H1 (cell line): ENCODE measurements around the gene C20orf173. TPM values are rescaled to one million over a fixed set of nuclear protein-coding genes. Genes with fewer than 3 reads are reported as not detected.

Experiments used
- CTCF ChIA-PET: fragments of 300-600 bp; sonication (Branson Sonifier 250); formaldehyde crosslinking; loops from one replicate; lab custom pipeline; 2021; ENCODE audit not compliant: partially characterized antibody; lab: Charles Lee
- POLR2A ChIA-PET: fragments of 300-600 bp; sonication (Branson Sonifier 250); formaldehyde crosslinking; loops from one replicate; lab custom pipeline; 2021; ENCODE audit warnings: inconsistent platforms; ENCODE audit not compliant: partially characterized antibody; lab: Charles Lee
- DNase-seq, 2 experiments: peaks; one replicate each; pipeline versions ENCODE4 v3.0.0 to v3.0.0-alpha.2; 2010 to 2022; ENCODE audit warnings: low spot score in 2 of 2, low read depth in 1 of 2, mixed read lengths in 1 of 2
- FAIRE-seq: peaks from 2 replicates; lab custom pipeline; 2011; peaks lifted over from hg19 to GRCh38; lab: Jason Lieb, UNC
- H2AFZ ChIP-seq: 2 replicates; pipeline ENCODE4 v1.8.1; 2012; ENCODE audit warnings: low read length, inconsistent platforms
- H2AK5ac ChIP-seq: 2 replicates; pipeline ENCODE4 v1.6.1; 2013; ENCODE audit warnings: low read depth, low read length
- H2BK120ac ChIP-seq: replicated peaks from 2 replicates; pipeline ENCODE3; 2013; ENCODE audit warnings: low read depth, low read length, inconsistent platforms
- H2BK12ac ChIP-seq: 2 replicates; pipeline ENCODE4 v1.6.1; 2013; ENCODE audit warnings: low read depth, low read length
- H2BK15ac ChIP-seq: 2 replicates; pipeline ENCODE4 v1.6.1; 2013; ENCODE audit warnings: low read length
- H2BK20ac ChIP-seq: 2 replicates; pipeline ENCODE4 v1.6.1; 2013; ENCODE audit warnings: low read length
- H2BK5ac ChIP-seq: 2 replicates; pipeline ENCODE4 v1.6.1; 2013; ENCODE audit warnings: low read depth, low read length
- H3K14ac ChIP-seq: 2 replicates; pipeline ENCODE4 v1.6.1; 2013; ENCODE audit warnings: inconsistent platforms; ENCODE audit not compliant: insufficient read length
- H3K18ac ChIP-seq: 2 replicates; pipeline ENCODE4 v1.6.1; 2013; ENCODE audit warnings: low read length; ENCODE audit errors: extremely low read depth
- H3K23ac ChIP-seq: 2 replicates; pipeline ENCODE4 v1.6.1; 2013; ENCODE audit warnings: inconsistent platforms; ENCODE audit not compliant: insufficient read length
- H3K23me2 ChIP-seq: 2 replicates; pipeline ENCODE4 v1.6.1; 2013; ENCODE audit warnings: low read depth, low read length
- H3K27ac ChIP-seq: 2 replicates; pipeline ENCODE4 v1.6.1; 2011; ENCODE audit warnings: low read depth, low read length, inconsistent platforms
- H3K27me3 ChIP-seq, 4 experiments: replicated peaks in 1 of 4; 1 replicate in 1 of 4; 2 replicates in 3 of 4; pipeline versions ENCODE4 v1.6.1 to v1.8.1; 2011 to 2013; ENCODE audit warnings: low read length in 3 of 4, mild to moderate bottlenecking in 3 of 4, inconsistent platforms in 2 of 4, mixed read lengths in 2 of 4, moderate library complexity in 1 of 4; ENCODE audit not compliant: control insufficient read depth in 3 of 4, insufficient read depth in 3 of 4; ENCODE audit errors: extremely low read depth in 1 of 4
- H3K36me3 ChIP-seq, 4 experiments: 2 replicates each; pipeline versions ENCODE4 v1.6.1 to v1.8.1; 2011 to 2013; ENCODE audit warnings: mild to moderate bottlenecking in 4 of 4, low read length in 3 of 4, moderate library complexity in 2 of 4, control low read depth in 1 of 4, inconsistent platforms in 1 of 4; ENCODE audit not compliant: insufficient read depth in 4 of 4, control insufficient read depth in 2 of 4
- H3K4ac ChIP-seq: replicated peaks from 2 replicates; pipeline ENCODE3; 2013; ENCODE audit warnings: low read length, low read depth, mixed read lengths, inconsistent platforms; ENCODE audit not compliant: insufficient read length
- H3K4me1 ChIP-seq, 4 experiments: replicated peaks in 1 of 4; 1 replicate in 1 of 4; 2 replicates in 3 of 4; pipeline versions ENCODE4 v1.6.1 to v1.8.1; 2011 to 2013; ENCODE audit warnings: low read length in 3 of 4, inconsistent platforms in 2 of 4, mixed read lengths in 1 of 4; ENCODE audit not compliant: insufficient read depth in 4 of 4, control insufficient read depth in 3 of 4
- H3K4me2 ChIP-seq, 2 experiments: 2 replicates each; pipeline versions ENCODE4 v1.6.1 to v1.8.1; 2011 to 2013; ENCODE audit warnings: low read depth in 2 of 2, low read length in 2 of 2, control low read depth in 1 of 2, inconsistent platforms in 1 of 2, mild to moderate bottlenecking in 1 of 2; ENCODE audit not compliant: insufficient read depth in 1 of 2
- H3K4me3 ChIP-seq, 4 experiments: fragments of 200-600, 300-600 bp in 1 of 4; sonication (generic), shearing (Covaris generic), sonication (Bioruptor Twin) in 1 of 4; 2 replicates each; pipeline versions ENCODE4 v1.5.1 to v1.8.1; 2011 to 2016; ENCODE audit warnings: low read length in 4 of 4, low read depth in 3 of 4, control low read depth in 2 of 4, inconsistent platforms in 2 of 4, mild to moderate bottlenecking in 2 of 4, mixed read lengths in 1 of 4, moderate library complexity in 1 of 4; ENCODE audit not compliant: insufficient read depth in 2 of 4; ENCODE audit errors: extremely low read depth in 1 of 4
- H3K56ac ChIP-seq: replicated peaks from 2 replicates; pipeline ENCODE3; 2013; ENCODE audit warnings: low read depth, mild to moderate bottlenecking, mixed read lengths, low read length, inconsistent platforms; ENCODE audit not compliant: insufficient read length
- H3K79me1 ChIP-seq: 2 replicates; pipeline ENCODE4 v1.6.1; 2013; ENCODE audit warnings: low read depth, low read length, control low read depth
- H3K79me2 ChIP-seq, 2 experiments: 2 replicates each; pipeline versions ENCODE4 v1.6.1 to v1.8.1; 2012 to 2013; ENCODE audit warnings: low read length in 2 of 2, mild to moderate bottlenecking in 2 of 2, inconsistent platforms in 1 of 2; ENCODE audit not compliant: insufficient read depth in 2 of 2, control insufficient read depth in 1 of 2
- H3K9ac ChIP-seq, 4 experiments: replicated peaks in 1 of 4; 1 replicate in 1 of 4; 2 replicates in 3 of 4; pipeline versions ENCODE4 v1.6.1 to v1.8.1; 2011 to 2013; ENCODE audit warnings: low read depth in 3 of 4, low read length in 3 of 4, control low read depth in 2 of 4, mild to moderate bottlenecking in 2 of 4, moderate library complexity in 2 of 4, inconsistent platforms in 1 of 4; ENCODE audit errors: extremely low read depth in 1 of 4
- H3K9me3 ChIP-seq, 2 experiments: 2 replicates each; pipeline versions ENCODE4 v1.6.1 to v1.8.1; 2012 to 2013; ENCODE audit warnings: mild to moderate bottlenecking in 2 of 2, moderate library complexity in 2 of 2, control low read depth in 1 of 2, inconsistent platforms in 1 of 2, low read depth in 1 of 2, low read length in 1 of 2, mixed read lengths in 1 of 2; ENCODE audit not compliant: insufficient read depth in 2 of 2
- H4K20me1 ChIP-seq, 2 experiments: replicated peaks in 1 of 2; 2 replicates each; pipeline versions ENCODE3 to v1.8.1; 2011 to 2013; ENCODE audit warnings: inconsistent platforms in 2 of 2, low read length in 2 of 2, mild to moderate bottlenecking in 1 of 2; ENCODE audit not compliant: insufficient read depth in 2 of 2, control insufficient read depth in 1 of 2
- H4K5ac ChIP-seq: 2 replicates; pipeline ENCODE4 v1.6.1; 2013; ENCODE audit warnings: low read length, low read depth, mixed read lengths, inconsistent platforms; ENCODE audit not compliant: insufficient read length
- H4K8ac ChIP-seq: 2 replicates; pipeline ENCODE4 v1.8.0; 2013; ENCODE audit warnings: mild to moderate bottlenecking, moderate library complexity, low read length, inconsistent platforms; ENCODE audit not compliant: insufficient read depth; ENCODE audit errors: extremely low read depth
- H4K91ac ChIP-seq: replicated peaks from 2 replicates; pipeline ENCODE3; 2013; ENCODE audit warnings: low read length, mixed read lengths, inconsistent platforms; ENCODE audit not compliant: insufficient read length
- BCL11A ChIP-seq, 2 experiments: IDR thresholded peaks; one replicate each; pipeline ENCODE4 v1.6.1; 2011; ENCODE audit warnings: low read depth in 2 of 2, low read length in 2 of 2, mild to moderate bottlenecking in 2 of 2
- JUN ChIP-seq: IDR thresholded peaks from 2 replicates; pipeline ENCODE4 v1.6.1; 2011; ENCODE audit warnings: low read depth, mild to moderate bottlenecking, improper control_type of control experiment, low read length
- NANOG ChIP-seq: IDR thresholded peaks from 2 replicates; pipeline ENCODE4 v1.6.1; 2011; ENCODE audit warnings: low read length, low read depth, mild to moderate bottlenecking, inconsistent platforms; ENCODE audit not compliant: insufficient read depth, poor library complexity, severe bottlenecking
- SP4 ChIP-seq: IDR thresholded peaks from 2 replicates; pipeline ENCODE4 v1.6.1; 2012; ENCODE audit warnings: low read length, inconsistent platforms
- YY1 ChIP-seq: IDR thresholded peaks from 2 replicates; pipeline ENCODE4 v1.6.1; 2011; ENCODE audit warnings: low read depth, mild to moderate bottlenecking, low read length
- WGBS, 2 experiments: shearing (Covaris generic) in 1 of 2; methylation state at CpG; one replicate each; pipeline versions ENCODE4 v1.1.6 to v1.1.7; 2013 to 2015; ENCODE audit warnings: low lambda C conversion rate in 2 of 2, mixed read lengths in 2 of 2, inconsistent platforms in 1 of 2, low coverage in 1 of 2, missing lambda C conversion rate in 1 of 2; ENCODE audit not compliant: insufficient replicate concordance in 2 of 2, insufficient coverage in 1 of 2, insufficient read length in 1 of 2; ENCODE audit errors: extremely low coverage in 1 of 2, missing lambda C conversion rate in 1 of 2; 5-methylcytosine and 5-hydroxymethylcytosine counted together
- polyA plus RNA-seq, 7 experiments: library from polyadenylated mRNA; depleted of rRNA in 3 of 7; stranded (reverse) in 5 of 7; unstranded in 2 of 7; fragments of >200 nt in 5 of 7; fragments of 200-250 nt in 2 of 7; gene quantifications; 1 replicate in 5 of 7; 2 replicates in 1 of 7; 4 replicates in 1 of 7; pipeline versions ENCODE4 v1.2.1 to v1.2.3, GENCODE V29; 2011 to 2013; ENCODE audit warnings: missing spikeins in 2 of 7, mixed read lengths in 2 of 7
- total RNA-seq: library from RNA; stranded (reverse); fragmentation: NEBNext Ultra II Directional; extraction: Animal tissue kit (Norgen Biotek cat#: 25700); gene quantifications from 2 replicates; pipeline ENCODE4 v1.2.1, GENCODE V29; 2021
- TF ChIP-seq, protein P1 (sequence below): IDR thresholded peaks from 2 replicates; pipeline ENCODE4 v1.6.1; 2011; ENCODE audit warnings: low read depth, mild to moderate bottlenecking, low read length; ENCODE audit not compliant: insufficient read depth

Gene C20orf173
- total and polyA plus RNA-seq, 2 of the 8 experiments (the other 6 are each of a cell fraction or from before 2014, with no cell fraction given) = not detected

DNA sequence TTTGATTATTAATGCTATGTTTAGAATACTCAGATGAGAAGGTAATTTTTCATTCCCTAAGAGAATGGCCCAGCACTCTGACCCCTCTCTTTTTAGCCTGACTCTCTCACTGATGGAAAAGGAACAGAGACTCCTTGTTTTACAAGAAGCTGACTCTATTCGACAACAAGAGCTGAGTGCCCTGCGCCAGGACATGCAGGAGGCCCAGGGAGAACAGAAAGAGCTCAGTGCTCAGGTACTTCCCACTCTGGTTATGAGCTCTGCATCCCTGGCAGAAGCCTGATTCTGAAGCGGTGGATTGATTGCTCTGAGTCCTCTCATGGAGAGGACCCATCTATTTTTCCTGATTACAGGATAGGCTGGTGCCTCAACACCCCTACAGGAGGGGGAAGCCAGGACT is 33.0 kb downstream of the C20orf173 start:
- Histone ChIP-seq H3K9ac (no peak overlapping the region), H3K4me3 (no peak overlapping the region), H3K23ac (no peak overlapping the region), H3K4me2 (no peak overlapping the region), H3K23me2 (no peaks in the 10 kb centered on the region), H3K79me1 (no peaks in the 10 kb centered on the region), H2BK5ac (no peak overlapping the region), H3K56ac (no peak overlapping the region), H2AFZ (no peak overlapping the region), H2BK12ac (no peak overlapping the region), H3K36me3 (peaks cover 30 to 71% (median 59%) of the 10 kb centered on the region in 4 experiments), H4K20me1 (peaks cover 0 to 2% of the 10 kb centered on the region in 2 experiments), H3K9me3 (no peaks in the 10 kb centered on the region), H2BK120ac (no peak overlapping the region), H3K27ac (no peak overlapping the region), H3K18ac (no peak overlapping the region), H2BK15ac (no peak overlapping the region), H3K79me2 (no peaks in the 10 kb centered on the region), H3K4me1 (no peaks in the 10 kb centered on the region), H2AK5ac (no peak overlapping the region), H2BK20ac (no peak overlapping the region), H4K5ac (no peak overlapping the region), H3K4ac (no peak overlapping the region), H4K91ac (no peak overlapping the region), H4K8ac (no peak overlapping the region), H3K14ac (no peak overlapping the region), H3K27me3 (no peaks in the 10 kb centered on the region)
- no peak for DNase-seq
- POLR2A ChIA-PET = no interaction called here
- CTCF ChIA-PET = interaction anchor here (0.8 to 2.3 kb wide), 6 partner anchors 10 to 64 kb away, joined by 3 to 12 read pairs (median 6); no protein-coding TSS in a partner anchor
- TF ChIP-seq SP4 = no peak
- TF ChIP-seq BCL11A (IDR thresholded peaks at IDR 0.05; ENCODE audit: low read depth in 2 of 2, low read length in 2 of 2) = no peak
- TF ChIP-seq YY1 = no peak
- TF ChIP-seq, protein P1, sequence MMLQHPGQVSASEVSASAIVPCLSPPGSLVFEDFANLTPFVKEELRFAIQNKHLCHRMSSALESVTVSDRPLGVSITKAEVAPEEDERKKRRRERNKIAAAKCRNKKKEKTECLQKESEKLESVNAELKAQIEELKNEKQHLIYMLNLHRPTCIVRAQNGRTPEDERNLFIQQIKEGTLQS = no peak
- no peak for TF ChIP-seq JUN
- no peak for TF ChIP-seq NANOG
- FAIRE-seq = no peak
- WGBS, 2 experiments = 87% methylated on average over 3 of the region's 3 CpGs; no CpG with 5 or more reads in 1 of the 2 experiments
